Gastroesophageal sphincter (tissue), 4 donors: ENCODE measurements around the gene TLR6. TPM values are rescaled to one million over a fixed set of nuclear protein-coding genes. Genes with fewer than 3 reads are reported as not detected.

Experiments used
- ATAC-seq: fragments of 150-250 bp; one replicate; pipeline ENCODE4 v1.9.1; 2016; ENCODE audit warnings: mild to moderate bottlenecking, moderate library complexity
- H3K27ac ChIP-seq, 4 donors: fragments of 200-600 bp; sonication (generic) in 3 of 4; 1 replicate in 3 of 4; 2 replicates in 1 of 4; pipeline ENCODE4 v1.5.1; 2016 to 2019
- H3K27me3 ChIP-seq: fragments of 200-600 bp; sonication (generic); one replicate; pipeline ENCODE4 v1.5.1; 2019
- H3K36me3 ChIP-seq, 2 donors: fragments of 200-600 bp; sonication (generic); one replicate each; pipeline ENCODE4 v1.5.1; 2019; ENCODE audit warnings: control low read depth in 1 of 2
- H3K4me1 ChIP-seq, 3 donors: fragments of 200-600 bp; sonication (generic); 1 replicate in 2 of 3; 2 replicates in 1 of 3; pipeline ENCODE4 v1.5.1; 2016 to 2019; ENCODE audit warnings: control low read depth in 2 of 3
- H3K4me3 ChIP-seq, 2 donors: fragments of 200-600 bp; sonication (generic); one replicate each; pipeline ENCODE4 v1.5.1; 2019; ENCODE audit warnings: mild to moderate bottlenecking in 1 of 2, moderate library complexity in 1 of 2
- H3K9me3 ChIP-seq, 3 donors: fragments of 200-600 bp; sonication (generic); one replicate each; pipeline ENCODE4 v1.5.1; 2017 to 2019; ENCODE audit warnings: control low read depth in 2 of 3
- CTCF ChIP-seq, 4 experiments: fragments of 200-600 bp in 2 of 4; fragments of 450-650 bp in 2 of 4; sonication (generic) in 1 of 4; IDR thresholded peaks; one replicate each; pipeline ENCODE4 v1.5.1; 2017 to 2019; ENCODE audit warnings: antibody characterized with exemption in 4 of 4, mild to moderate bottlenecking in 2 of 4, moderate library complexity in 2 of 4
- EP300 ChIP-seq: sonication (generic); formaldehyde crosslinking; IDR thresholded peaks from one replicate; pipeline ENCODE4 v1.6.1; 2017; ENCODE audit warnings: antibody characterized with exemption, mild to moderate bottlenecking
- POLR2A ChIP-seq, 2 donors: fragments of 450-650 bp; IDR thresholded peaks; one replicate each; pipeline ENCODE4 v1.6.1; 2017; ENCODE audit warnings: antibody characterized with exemption in 2 of 2, mild to moderate bottlenecking in 2 of 2, moderate library complexity in 1 of 2
- POLR2AphosphoS5 ChIP-seq: sonication (generic); formaldehyde crosslinking; IDR thresholded peaks from one replicate; pipeline ENCODE4 v1.6.1; 2017; ENCODE audit warnings: antibody characterized with exemption
- WGBS, 2 donors: methylation state at CpG; one replicate each; pipeline ENCODE4 v1.1.5; 2018; ENCODE audit warnings: low coverage in 1 of 2; 5-methylcytosine and 5-hydroxymethylcytosine counted together
- total RNA-seq, 4 donors: library from RNA; depleted of rRNA; stranded (reverse); fragments of >200 nt; gene quantifications; one replicate each; pipeline ENCODE4 v1.1.0, GENCODE V29; 2016

TLR6 gene
- total RNA-seq, 4 donors from 2014 or later = 1.4 to 2.4 (median 2.0) TPM

DNA sequence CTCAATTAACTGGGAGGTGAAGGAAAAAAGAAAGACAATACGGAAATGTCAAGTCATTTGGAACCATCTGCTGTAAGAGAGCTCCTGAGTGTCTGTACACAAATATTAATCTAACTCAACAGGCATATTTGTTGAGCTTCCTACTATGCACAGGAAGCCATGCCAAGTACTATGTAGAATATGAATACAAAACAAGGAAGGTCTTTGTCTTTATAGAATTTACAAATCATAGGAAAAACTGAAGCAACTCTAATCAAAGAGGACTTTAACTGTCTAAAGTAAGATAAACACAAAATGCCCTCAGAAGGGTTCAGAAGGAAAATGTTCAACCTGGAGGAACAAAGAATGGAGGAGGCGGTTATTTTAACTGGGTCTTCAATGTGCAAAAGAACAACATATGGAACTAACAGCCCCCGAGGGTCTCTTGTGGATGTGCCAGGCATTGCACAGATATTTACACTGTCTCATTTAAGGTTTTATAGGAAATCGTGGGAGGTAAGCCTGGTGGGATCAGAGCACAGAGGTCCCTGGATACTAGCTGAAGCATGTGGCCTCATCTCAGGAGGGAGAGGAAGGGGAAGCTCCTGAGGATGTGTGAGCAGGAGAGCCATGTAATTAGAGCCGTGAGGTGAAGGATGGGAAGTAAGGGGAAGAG lies 16.8 kb upstream of the TLR6 start:
- Histone ChIP-seq H3K36me3 (peaks cover 0 to 18% of the 10 kb centered on the region in 2 donors), H3K4me3 (no peak overlapping the region), H3K9me3 (no peaks in the 10 kb centered on the region), H3K27me3 (no peaks in the 10 kb centered on the region), H3K4me1 (peaks cover 0 to 61% (median 21%) of the 10 kb centered on the region in 3 donors), H3K27ac (no peak overlapping the region)
- ATAC-seq = no peak
- TF ChIP-seq CTCF (IDR thresholded peaks at IDR 0.05) (no peak), POLR2AphosphoS5 (no peak), POLR2A (IDR thresholded peaks at IDR 0.05) (no peak), EP300 (no peak)
- 61 to 75% methylated on average over 2 to 4 of the region's 5 CpGs for WGBS, 2 donors

- no peak for ATAC-seq
- H3K27ac ChIP-seq = no peak overlapping the region
- peaks cover 0 to 65% (median 21%) of the 10 kb centered on the region in 3 donors for H3K4me1 ChIP-seq
- peaks cover 0 to 12% of the 10 kb centered on the region in 2 donors for H3K36me3 ChIP-seq
- WGBS, 2 donors = 57 to 76% methylated on average over 3 to 5 of the region's 5 CpGs
- H3K4me3 ChIP-seq = no peak overlapping the region
- H3K9me3 ChIP-seq = no peaks in the 10 kb centered on the region
- no peaks in the 10 kb centered on the region for H3K27me3 ChIP-seq
- TF ChIP-seq POLR2A (IDR thresholded peaks at IDR 0.05) = no peak
- TF ChIP-seq EP300 = no peak
- no peak for TF ChIP-seq POLR2AphosphoS5
- TF ChIP-seq CTCF (IDR thresholded peaks at IDR 0.05) = no peak
Observed at GRCh38 chr4:38872620-38873019, 16.0 kb upstream of the TLR6 start.

GRCh38 chr4:38871593-38871992 lies 15.0 kb upstream of the TLR6 start:
- 89% methylated on average over 1 of the region's 1 CpG; no CpG with 5 or more reads in 1 of the 2 donors for WGBS, 2 donors
- Histone ChIP-seq H3K9me3 (no peaks in the 10 kb centered on the region), H3K4me1 (peaks cover 0 to 71% (median 21%) of the 10 kb centered on the region in 3 donors), H3K27me3 (no peaks in the 10 kb centered on the region), H3K27ac (peak overlapping the region in 1 of 4 donors; percentile 15), H3K36me3 (peaks cover 0 to 8% of the 10 kb centered on the region in 2 donors), H3K4me3 (no peak overlapping the region)
- TF ChIP-seq POLR2A (IDR thresholded peaks at IDR 0.05) = no peak
- TF ChIP-seq EP300 = no peak
- TF ChIP-seq POLR2AphosphoS5 = no peak
- no peak for TF ChIP-seq CTCF (IDR thresholded peaks at IDR 0.05)
- ATAC-seq = no peak

DNA sequence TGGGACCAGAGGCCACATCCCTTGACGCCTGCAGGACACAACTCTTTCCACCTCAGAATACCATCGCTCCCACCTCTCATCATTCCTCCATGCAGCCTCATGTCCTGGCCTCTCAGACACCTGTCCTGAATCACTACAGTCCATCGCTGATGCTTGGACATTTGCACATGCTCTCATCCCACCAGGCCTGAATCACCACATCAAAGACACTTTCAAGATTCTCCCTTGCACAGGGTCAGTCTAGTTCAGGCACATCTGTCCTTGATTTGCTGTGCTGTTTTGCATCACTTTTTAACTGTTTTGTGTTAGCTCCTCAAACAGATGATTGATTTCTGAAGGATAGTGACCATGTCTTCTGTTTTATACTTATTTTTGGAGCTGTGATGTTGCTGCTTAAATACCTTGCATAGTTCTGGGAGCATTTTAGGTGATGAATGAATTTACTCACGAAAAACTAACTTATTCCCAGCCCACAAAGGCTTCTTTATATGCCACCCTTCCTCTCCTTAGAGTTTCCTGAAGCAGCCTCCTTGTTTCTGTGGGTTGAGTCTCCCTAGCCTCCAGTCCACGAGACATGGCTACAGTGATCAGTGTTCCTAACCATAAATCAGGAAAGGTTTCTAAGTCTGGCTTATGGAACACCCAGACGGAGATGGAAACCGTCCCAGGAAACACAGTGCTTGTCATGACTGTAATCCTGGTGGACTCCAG lies 13.6 kb upstream of the TLR6 start:
- no peak for TF ChIP-seq POLR2A (IDR thresholded peaks at IDR 0.05)
- TF ChIP-seq EP300 = no peak
- TF ChIP-seq POLR2AphosphoS5 = no peak
- no peak for TF ChIP-seq CTCF (IDR thresholded peaks at IDR 0.05)
- H3K4me1 ChIP-seq = peaks cover 0 to 71% (median 21%) of the 10 kb centered on the region in 3 donors
- peaks cover 0 to 8% of the 10 kb centered on the region in 2 donors for H3K36me3 ChIP-seq
- WGBS, 2 donors = 55% methylated on average over 6 of the region's 7 CpGs
- H3K4me3 ChIP-seq = no peak overlapping the region
- H3K27me3 ChIP-seq = no peaks in the 10 kb centered on the region
- H3K27ac ChIP-seq = peak overlapping the region in 3 of 4 donors; percentile 44 to 96 (median 93)
- ATAC-seq = no peak
- no peaks in the 10 kb centered on the region for H3K9me3 ChIP-seq
